RWPE1 (cell line): ENCODE measurements around the gene IGIP.

Experiments
- CTCF ChIA-PET: fragments of 350-600 bp; sonication (Branson Sonifier 250); formaldehyde crosslinking; extraction: SDS; loops from one replicate; lab custom pipeline; 2021; lab: Yijun Ruan, JAX
- POLR2A ChIA-PET: fragments of 400-600 bp; formaldehyde crosslinking; extraction: SDS; loops from one replicate; lab custom pipeline; 2020; ENCODE audit warnings: antibody characterized with exemption; ENCODE audit not compliant: low non-redundant PET; lab: Yijun Ruan, JAX
- DNase-seq: peaks from one replicate; pipeline ENCODE4 v3.0.0; 2012; ENCODE audit warnings: low spot score
- H3K27ac ChIP-seq: fragments of 450-650 bp; 2 replicates; pipeline ENCODE4 v1.5.1; 2017
- CTCF ChIP-seq: fragments of 450-650 bp; conservative IDR thresholded peaks from 2 replicates; pipeline ENCODE4 v1.5.1; 2017; ENCODE audit warnings: low read depth, mild to moderate bottlenecking

IGIP gene

GRCh38 chr5:140146523-140146842 is 20.7 kb downstream of the IGIP start:
- H3K27ac ChIP-seq = no peak overlapping the region
- CTCF ChIA-PET = interaction anchor here (0.5 to 2.1 kb wide), 12 partner anchors 8 to 206 kb away, joined by 3 to 16 read pairs (median 6); partner anchors contain the start of gene PURA
- no peak for TF ChIP-seq CTCF
- POLR2A ChIA-PET = no interaction called here
- DNase-seq = no peak

- DNase-seq = no peak
- POLR2A ChIA-PET = no interaction called here
- H3K27ac ChIP-seq = no peak overlapping the region
- no peak for TF ChIP-seq CTCF
- CTCF ChIA-PET = interaction anchor here (0.6 to 0.8 kb wide), 2 partner anchors 26 to 72 kb away, joined by 3 read pairs; no protein-coding TSS in a partner anchor
Measured at GRCh38 chr5:140147460-140147859, 21.7 kb downstream of the IGIP start.

- ChIA-PET CTCF (interaction anchor here (0.7 to 1.1 kb wide), 2 partner anchors 41 to 954 kb away, joined by 3 to 5 read pairs; no protein-coding TSS in a partner anchor), POLR2A (no interaction called here)
- TF ChIP-seq CTCF = no peak
- no peak for DNase-seq
- H3K27ac ChIP-seq = no peak overlapping the region
Measured at GRCh38 chr5:140148508-140148907, 22.8 kb downstream of the IGIP start.

- no peak for TF ChIP-seq CTCF
- no peak for DNase-seq
- POLR2A ChIA-PET = no interaction called here
- CTCF ChIA-PET = no interaction called here
- H3K27ac ChIP-seq = no peak overlapping the region
Measured at GRCh38 chr5:140150201-140150600, 24.5 kb downstream of the IGIP start.

GRCh38 chr5:140151144-140152021 is 25.6 kb downstream of the IGIP start:
- ChIA-PET CTCF (interaction anchor here (0.6 kb wide), 3 partner anchors 52 to 298 kb away, joined by 3 read pairs; no protein-coding TSS in a partner anchor), POLR2A (no interaction called here)
- no peak for TF ChIP-seq CTCF
- H3K27ac ChIP-seq = no peak overlapping the region
- DNase-seq = no peak

GRCh38 chr5:140152022-140152999 is 26.6 kb downstream of the IGIP start:
- ChIA-PET POLR2A (no interaction called here), CTCF (interaction anchor here (0.5 to 3.4 kb wide), 6 partner anchors 67 to 425 kb away, joined by 3 to 18 read pairs (median 3); no protein-coding TSS in a partner anchor)
- H3K27ac ChIP-seq = no peak overlapping the region
- DNase-seq = no peak
- no peak for TF ChIP-seq CTCF
